HepG2 (cell line): ENCODE results near the gene ARL8A.

Experiments used
- POLR2AphosphoS5 ChIP-seq: IDR thresholded peaks from 2 replicates; pipeline ENCODE4 v1.6.1; 2012; ENCODE audit warnings: low read depth, low read length
- SMAD1 ChIP-seq: sonication (generic); formaldehyde crosslinking; IDR thresholded peaks from 2 replicates; pipeline ENCODE4 v1.4.0; 2020; ENCODE audit warnings: missing genetic modification reagents, low read depth, mild to moderate bottlenecking, borderline replicate concordance
- ZNF549 ChIP-seq: sonication (generic); formaldehyde crosslinking; IDR thresholded peaks from 2 replicates; pipeline ENCODE4 v1.5.0; 2020; ENCODE audit warnings: missing genetic modification reagents
- ZNF703 ChIP-seq: sonication (generic); formaldehyde crosslinking; IDR thresholded peaks from 2 replicates; pipeline ENCODE4 v1.5.1; 2020; ENCODE audit warnings: missing genetic modification reagents, mild to moderate bottlenecking, moderate library complexity, borderline replicate concordance

DNA sequence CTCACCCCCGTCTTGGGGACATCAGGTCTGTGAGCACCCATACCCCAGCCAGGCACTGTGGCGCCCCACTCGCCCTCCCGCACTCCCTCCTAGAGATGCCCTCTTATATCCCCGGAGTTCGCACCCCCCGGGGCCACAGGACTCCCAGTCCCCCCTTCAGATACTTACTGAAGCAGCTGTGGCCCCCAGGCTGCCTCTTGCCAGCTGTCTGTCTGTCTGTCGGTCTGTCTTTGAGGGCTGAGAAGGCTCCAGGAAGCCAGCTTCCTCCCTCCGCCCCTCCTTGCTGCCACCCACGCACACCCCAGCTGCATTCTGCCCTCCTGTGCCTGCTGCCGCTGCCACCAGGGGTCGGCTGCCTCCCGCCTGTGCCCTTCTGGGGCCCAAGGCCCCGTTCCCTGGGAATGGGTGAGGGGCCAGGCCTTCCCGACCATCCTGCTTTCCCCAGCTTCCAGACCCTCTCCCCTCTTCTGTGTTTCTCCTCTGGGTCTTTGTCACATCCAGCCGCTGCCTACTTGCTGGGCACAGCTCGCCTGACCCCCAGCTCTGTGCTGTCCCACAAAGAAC, 15.9 kb upstream of the ARL8A start, which contains the start of gene PTPN7:
- TF ChIP-seq ZNF703 (CRISPR knock-in tag) = no peak
- TF ChIP-seq SMAD1 (CRISPR knock-in tag) = no peak
- no peak for TF ChIP-seq ZNF549 (CRISPR knock-in tag)
- TF ChIP-seq POLR2AphosphoS5 = no peak
